Measurements from ENCODE around the gene SZT2.
"Not testable (repeated sequence)": the region's sequence is repeated elsewhere in the genome, so short reads cannot be mapped to it uniquely, and the experiment has no call there.

Gene SZT2

GRCh38 chr1:43363283-43363934, 26.3 kb upstream of the SZT2 start:
- no peak for DNase-seq (ENCODE audit: low spot score)

GRCh38 chr1:43363935-43364525, 25.7 kb upstream of the SZT2 start:
- no peak for DNase-seq (ENCODE audit: low spot score)

GRCh38 chr1:43365678-43366077, 24.0 kb upstream of the SZT2 start:
- no peak for DNase-seq (ENCODE audit: low spot score)

- DNase-seq (ENCODE audit: low spot score), result no peak
Observed at GRCh38 chr1:43366179-43366578, 23.5 kb upstream of the SZT2 start.

GRCh38 chr1:43366601-43367025, 23.1 kb upstream of the SZT2 start:
- DNase-seq (ENCODE audit: low spot score), result no peak

- no peak for DNase-seq (ENCODE audit: low spot score)
Observed at GRCh38 chr1:43367026-43367903, 22.4 kb upstream of the SZT2 start.

- DNase-seq (ENCODE audit: low spot score), result peak; percentile 92
Observed at GRCh38 chr1:43367904-43368645, 21.6 kb upstream of the SZT2 start, which contains the start of gene ELOVL1. Gene ELOVL1 (minus strand): TSS chr1:43368011. CDS start chr1:43365609, 2,402 bp downstream.

GRCh38 chr1:43368646-43369020, 21.1 kb upstream of the SZT2 start:
- DNase-seq (ENCODE audit: low spot score), result no peak

GRCh38 chr1:43369779-43370178, 19.9 kb upstream of the SZT2 start:
- DNase-seq (ENCODE audit: low spot score), result not testable (repeated sequence)

- DNase-seq (ENCODE audit: low spot score), result no peak
Observed at GRCh38 chr1:43370564-43370963, 19.1 kb upstream of the SZT2 start.

GRCh38 chr1:43372172-43372571, 17.5 kb upstream of the SZT2 start:
- DNase-seq (ENCODE audit: low spot score), result no peak

- no peak for DNase-seq (ENCODE audit: low spot score)
Observed at GRCh38 chr1:43373066-43373940, 16.4 kb upstream of the SZT2 start.

GRCh38 chr1:43376723-43377235, 12.9 kb upstream of the SZT2 start:
- no peak for DNase-seq (ENCODE audit: low spot score)

GRCh38 chr1:43377831-43378230, 11.9 kb upstream of the SZT2 start:
- DNase-seq (ENCODE audit: low spot score), result no peak

- no peak for DNase-seq (ENCODE audit: low spot score)
Observed at GRCh38 chr1:43379476-43379875, 10.2 kb upstream of the SZT2 start.

- DNase-seq (ENCODE audit: low spot score), result no peak
Observed at GRCh38 chr1:43381612-43382011, 8.1 kb upstream of the SZT2 start.

- no peak for DNase-seq (ENCODE audit: low spot score)
Observed at GRCh38 chr1:43382027-43382779, 7.5 kb upstream of the SZT2 start.

- DNase-seq (ENCODE audit: low spot score), result no peak
Observed at GRCh38 chr1:43383449-43383848, 6.2 kb upstream of the SZT2 start.

- DNase-seq (ENCODE audit: low spot score), result no peak
Observed at GRCh38 chr1:43386676-43387075, 3.0 kb upstream of the SZT2 start.

GRCh38 chr1:43387976-43388599, 1.6 kb upstream of the SZT2 start:
- no peak for DNase-seq (ENCODE audit: low spot score)

All from activated CD4-positive, alpha-beta T cell treated with anti-CD3 and anti-CD28 coated beads, Interleukin-2, Interleukin-4, amounts not matched to agents 100 ng/mL and 50 ng/mL, durations not matched to agents 16 hours and 8 hours (primary cell).